Omental fat pad (tissue), 4 donors: ENCODE results near the gene IDI2. TPM values are rescaled to one million over a fixed set of nuclear protein-coding genes. Genes with fewer than 3 reads are reported as not detected.

Experiments
- ATAC-seq: fragments of 150-250 bp; one replicate; pipeline ENCODE4 v1.9.1; 2016; ENCODE audit warnings: mild to moderate bottlenecking, moderate library complexity; ENCODE audit not compliant: low FRiP score
- DNase-seq: peaks from one replicate; pipeline ENCODE4 v3.0.0-alpha.2; 2019; ENCODE audit warnings: low spot score
- total RNA-seq, 4 donors: library from RNA; depleted of rRNA; stranded (reverse); fragments of >200 nt; gene quantifications; one replicate each; pipeline ENCODE4 v1.1.0, GENCODE V29; 2016
- TF ChIP-seq, protein P1 (sequence below), 3 donors: fragments of 450-650 bp; IDR thresholded peaks; one replicate each; pipeline ENCODE4 v1.5.1; 2016 to 2017; ENCODE audit warnings: antibody characterized with exemption in 3 of 3, mild to moderate bottlenecking in 3 of 3, moderate library complexity in 2 of 3

Gene IDI2
- total RNA-seq, 4 donors from 2014 or later: not detected

DNA sequence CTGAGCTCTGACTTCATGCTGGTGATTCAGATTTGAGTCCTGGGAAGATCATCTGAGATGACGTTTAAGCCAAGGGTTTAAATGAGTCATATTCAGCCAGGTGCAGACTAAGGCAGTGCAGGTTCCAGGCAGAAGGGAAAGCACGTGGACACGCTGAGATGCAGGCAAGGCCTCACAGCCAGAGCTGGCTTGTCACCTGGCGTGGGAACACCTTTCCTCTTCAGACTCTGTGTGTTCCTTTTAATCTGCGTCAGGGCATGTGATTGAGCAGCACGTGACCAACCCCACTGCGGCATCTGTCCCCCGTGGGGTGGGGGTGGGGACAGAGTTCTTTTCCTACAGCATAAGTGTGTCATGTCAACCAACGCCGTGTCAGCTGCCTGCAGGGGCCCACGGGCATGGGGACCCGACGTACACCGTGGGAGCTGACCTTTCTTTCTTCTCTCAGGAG, 10.7 kb upstream of the IDI2 start:
- DNase-seq (no peak), ATAC-seq (no peak)
- TF ChIP-seq, protein P1, sequence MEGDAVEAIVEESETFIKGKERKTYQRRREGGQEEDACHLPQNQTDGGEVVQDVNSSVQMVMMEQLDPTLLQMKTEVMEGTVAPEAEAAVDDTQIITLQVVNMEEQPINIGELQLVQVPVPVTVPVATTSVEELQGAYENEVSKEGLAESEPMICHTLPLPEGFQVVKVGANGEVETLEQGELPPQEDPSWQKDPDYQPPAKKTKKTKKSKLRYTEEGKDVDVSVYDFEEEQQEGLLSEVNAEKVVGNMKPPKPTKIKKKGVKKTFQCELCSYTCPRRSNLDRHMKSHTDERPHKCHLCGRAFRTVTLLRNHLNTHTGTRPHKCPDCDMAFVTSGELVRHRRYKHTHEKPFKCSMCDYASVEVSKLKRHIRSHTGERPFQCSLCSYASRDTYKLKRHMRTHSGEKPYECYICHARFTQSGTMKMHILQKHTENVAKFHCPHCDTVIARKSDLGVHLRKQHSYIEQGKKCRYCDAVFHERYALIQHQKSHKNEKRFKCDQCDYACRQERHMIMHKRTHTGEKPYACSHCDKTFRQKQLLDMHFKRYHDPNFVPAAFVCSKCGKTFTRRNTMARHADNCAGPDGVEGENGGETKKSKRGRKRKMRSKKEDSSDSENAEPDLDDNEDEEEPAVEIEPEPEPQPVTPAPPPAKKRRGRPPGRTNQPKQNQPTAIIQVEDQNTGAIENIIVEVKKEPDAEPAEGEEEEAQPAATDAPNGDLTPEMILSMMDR (IDR thresholded peaks at IDR 0.05): no peak

DNA sequence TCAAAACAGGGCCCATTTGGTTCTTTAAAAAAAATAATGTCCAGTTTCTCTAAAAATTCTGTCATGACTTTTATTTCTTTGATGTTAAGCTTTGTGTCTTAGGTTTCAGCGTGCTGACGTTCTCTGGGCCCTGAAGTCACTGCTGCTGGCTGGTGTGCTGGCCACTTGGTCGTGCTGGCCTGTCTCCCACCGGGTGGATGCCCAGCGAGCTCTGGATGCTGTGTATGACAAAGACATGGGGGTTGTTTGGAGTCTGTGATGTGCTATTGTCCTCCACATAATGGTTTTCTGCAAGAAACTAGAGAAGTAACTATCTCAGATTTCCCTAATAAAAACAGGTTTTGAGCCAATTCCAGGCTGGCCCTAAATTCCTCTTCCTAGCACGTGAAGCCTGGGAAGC, 9.5 kb upstream of the IDI2 start:
- no peak for ATAC-seq
- TF ChIP-seq, protein P1 (IDR thresholded peaks at IDR 0.05): no peak

DNA sequence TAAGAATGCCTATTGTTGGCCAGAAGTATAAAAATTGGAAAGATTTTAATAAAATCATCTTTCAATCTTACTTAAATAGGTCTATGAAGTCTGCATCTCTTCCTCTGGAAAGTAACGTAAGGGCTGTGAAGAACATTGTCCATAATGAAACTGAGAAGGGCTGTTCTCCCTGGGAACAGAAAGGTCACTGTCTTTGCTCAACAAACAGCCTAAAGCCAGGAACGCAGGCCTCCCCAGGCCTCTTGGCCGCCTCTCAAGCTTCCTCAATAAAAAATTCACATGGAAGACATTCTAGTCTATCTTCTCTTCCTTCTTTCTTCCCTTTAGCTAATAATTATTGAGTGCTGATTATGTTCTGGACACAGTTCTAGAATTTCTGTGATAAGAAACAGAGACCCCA, 9.1 kb upstream of the IDI2 start:
- DNase-seq (no peak), ATAC-seq (no peak)
- TF ChIP-seq, protein P1 (IDR thresholded peaks at IDR 0.05): no peak

More for the DNA sequence above, 9.5 kb upstream of the IDI2 start:
- DNase-seq: no peak

DNA sequence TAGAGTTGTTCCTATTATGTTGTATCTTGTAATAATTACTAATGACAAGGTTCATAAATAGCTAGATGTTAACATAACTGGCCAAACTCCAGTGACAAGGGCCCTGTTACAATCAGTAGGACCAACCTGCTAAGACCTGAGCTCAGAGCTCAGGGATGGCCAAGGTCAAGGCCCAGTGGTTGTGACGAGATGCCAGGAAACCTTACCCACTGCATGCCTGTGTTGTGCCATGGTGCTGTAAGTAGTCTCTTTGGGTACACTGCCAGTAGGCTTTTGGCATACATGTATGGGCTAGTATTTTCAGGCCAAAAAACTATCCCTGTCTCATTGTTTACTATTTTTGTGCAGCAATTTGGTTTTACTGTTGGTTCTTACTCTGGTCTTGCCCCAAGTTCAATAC, 7.9 kb upstream of the IDI2 start:
- ATAC-seq (no peak), DNase-seq (no peak)
- TF ChIP-seq, protein P1 (IDR thresholded peaks at IDR 0.05): no peak

DNA sequence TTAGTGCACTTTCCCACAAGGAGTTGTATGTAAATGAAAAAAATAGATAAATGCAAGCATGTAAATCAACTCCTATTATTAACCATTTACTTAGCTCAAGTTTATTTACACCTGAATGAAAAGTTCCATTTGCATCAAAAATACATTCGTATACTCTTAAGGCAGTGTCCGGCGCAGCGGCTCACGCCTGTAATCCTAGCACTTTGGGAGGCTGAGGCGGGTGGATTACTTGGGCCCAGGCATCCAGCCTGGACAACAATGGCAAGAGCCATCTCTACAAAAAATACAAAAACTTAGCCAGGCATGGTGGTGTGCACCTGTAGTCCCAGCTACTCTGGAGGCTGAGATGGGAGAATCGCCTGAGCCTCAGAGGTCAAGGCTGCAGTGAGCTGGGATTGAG, 4.2 kb upstream of the IDI2 start:
- DNase-seq (no peak), ATAC-seq (no peak)
- TF ChIP-seq, protein P1 (IDR thresholded peaks at IDR 0.05): no peak

DNA sequence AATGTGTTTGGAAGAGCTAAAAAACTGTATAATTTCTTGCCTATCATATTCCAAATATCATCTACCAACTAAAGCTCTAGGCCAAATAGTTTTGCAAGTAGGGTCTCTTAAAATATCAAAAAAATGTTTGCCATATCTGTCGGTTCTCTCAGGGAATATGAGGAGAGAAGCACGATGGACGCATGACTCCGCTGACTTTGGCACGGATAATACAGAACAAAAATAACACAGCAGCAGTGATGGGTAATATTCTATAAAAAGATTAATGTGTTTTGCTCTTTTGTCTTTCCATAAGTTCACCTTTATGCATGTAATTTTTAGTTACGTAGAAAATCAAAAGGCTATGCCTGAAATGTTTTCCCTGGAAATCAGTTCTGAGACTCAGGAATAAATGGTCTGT, 919 bp upstream of the IDI2 start:
- no peak for DNase-seq
- TF ChIP-seq, protein P1 (IDR thresholded peaks at IDR 0.05): no peak
- no peak for ATAC-seq

DNA sequence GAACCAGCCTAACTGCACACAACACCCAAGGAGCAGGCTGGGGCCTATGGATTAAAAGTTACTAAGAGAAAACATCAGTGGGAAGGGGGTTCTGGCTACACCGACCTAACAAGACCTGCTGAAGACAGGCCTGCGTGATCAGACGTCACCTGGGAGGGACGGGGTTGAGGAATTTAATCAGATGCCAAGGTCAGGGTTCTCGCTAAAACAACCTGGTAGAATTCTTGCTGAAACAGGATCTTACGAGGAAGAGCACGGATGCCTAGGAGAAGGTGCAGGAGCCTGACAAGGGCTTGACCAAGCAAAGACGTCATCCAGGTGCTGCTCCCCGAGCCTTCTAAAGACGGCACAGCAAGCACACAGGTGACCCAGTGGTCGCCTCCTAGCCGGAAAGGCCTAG, 1.6 kb downstream of the IDI2 start:
- TF ChIP-seq, protein P1 (IDR thresholded peaks at IDR 0.05): no peak
- DNase-seq (no peak), ATAC-seq (no peak)
